ENCODE measurements around the gene ARHGAP25. TPM values are rescaled to one million over a fixed set of nuclear protein-coding genes. Genes with fewer than 3 reads are reported as not detected.
A peak's percentile ranks its signal among the peaks of the same experiment; 100 is the strongest.

The ARHGAP25 gene
- total RNA-seq, 1 experiment from 2014 or later: not detected

DNA sequence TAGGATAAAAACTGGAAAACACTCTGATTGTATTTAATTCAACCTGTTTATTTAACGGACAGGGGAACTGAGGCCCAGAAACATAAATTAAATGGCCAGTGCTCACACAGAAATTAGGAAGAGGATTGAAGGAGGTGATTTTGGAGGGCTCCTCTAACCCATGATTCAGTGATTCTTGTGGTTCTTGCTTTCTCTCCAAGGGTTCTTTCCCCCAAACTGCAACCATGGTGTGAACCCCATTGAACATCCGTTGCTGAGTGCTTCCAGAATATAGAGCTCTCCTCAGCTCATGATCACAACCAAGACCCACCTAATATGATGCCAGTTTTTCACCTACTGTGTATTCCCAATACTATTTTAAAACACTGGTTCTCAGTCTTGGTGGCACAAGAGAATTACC, 95.1 kb downstream of the ARHGAP25 start:
- DNase-seq (ENCODE audit: low read depth): no peak

DNA sequence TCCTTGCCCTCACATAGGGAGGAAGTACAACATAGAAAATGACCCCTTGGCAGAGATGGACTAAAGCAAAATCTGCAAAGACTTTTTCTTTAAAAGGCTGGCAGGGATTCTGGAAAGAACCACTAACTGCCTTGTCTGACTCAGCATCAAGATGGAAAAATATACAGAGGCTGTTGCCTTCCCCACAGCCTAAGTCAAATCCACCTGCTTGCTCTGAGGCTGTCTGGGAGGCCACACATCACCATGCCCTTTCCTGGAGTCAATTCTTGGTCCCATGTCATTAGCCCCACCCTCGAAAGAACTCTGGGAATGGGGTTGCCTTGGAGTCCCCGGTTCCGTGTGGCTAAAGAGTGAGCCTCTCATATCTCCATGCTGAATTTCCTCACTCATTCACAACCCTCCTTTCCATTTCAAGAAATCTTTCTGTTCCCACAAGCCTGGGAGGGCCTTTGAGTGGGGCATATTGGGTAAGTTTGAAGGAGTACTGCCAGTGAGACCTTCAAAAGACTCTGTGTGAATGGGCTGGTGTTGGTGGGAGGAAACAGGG, 97.1 kb downstream of the ARHGAP25 start:
- DNase-seq (ENCODE audit: low read depth): peak; percentile 73

DNA sequence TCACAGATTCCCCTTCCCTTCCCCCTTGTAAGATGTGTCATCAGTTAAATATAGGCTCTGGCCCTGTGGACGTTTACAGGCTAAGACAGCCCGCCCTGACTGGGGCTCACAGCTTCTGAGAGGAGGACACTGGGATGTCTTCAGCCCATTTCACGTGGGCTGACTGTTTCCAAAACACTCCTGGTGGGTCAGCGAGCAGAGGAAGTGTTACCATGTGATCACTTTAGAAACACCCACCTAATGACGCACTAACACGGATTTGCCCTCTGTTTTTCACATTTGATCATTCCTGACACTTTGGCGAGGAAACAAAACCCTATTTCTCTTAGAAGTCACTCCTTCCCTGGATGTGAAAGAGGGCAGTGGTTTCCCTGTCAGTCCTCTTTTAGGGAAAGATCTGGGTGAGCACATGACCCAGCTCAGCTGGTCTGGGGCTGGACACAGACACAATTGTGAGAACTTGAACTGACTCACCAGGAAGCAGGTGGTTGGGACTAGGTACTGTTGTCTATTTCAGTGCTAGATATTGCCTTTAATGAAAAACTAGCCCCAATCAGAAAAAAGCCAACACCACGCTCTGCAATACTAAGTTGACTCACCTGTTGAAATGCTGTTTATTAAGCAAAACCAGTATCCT, 97.7 kb downstream of the ARHGAP25 start:
- DNase-seq (ENCODE audit: low read depth): peak; percentile 92

DNA sequence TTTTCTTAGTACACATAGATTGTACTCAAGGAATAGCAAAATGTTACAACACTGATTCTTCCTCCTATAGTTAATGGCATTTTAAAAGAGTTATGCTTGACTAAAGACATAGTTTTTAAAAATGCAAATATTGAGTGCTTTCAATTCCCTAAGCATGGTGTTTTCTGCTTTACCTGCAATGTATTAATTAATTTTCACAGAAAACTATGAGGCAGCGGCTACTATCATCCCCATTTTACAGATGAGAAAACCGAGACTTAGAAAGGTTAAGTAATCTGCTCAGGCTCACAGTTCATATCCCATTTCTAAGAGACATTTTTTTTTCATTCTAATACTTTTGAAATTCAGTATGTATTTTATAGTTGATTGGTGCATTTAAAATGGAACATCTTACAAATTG, 98.6 kb downstream of the ARHGAP25 start:
- no peak for DNase-seq (ENCODE audit: low read depth)

DNA sequence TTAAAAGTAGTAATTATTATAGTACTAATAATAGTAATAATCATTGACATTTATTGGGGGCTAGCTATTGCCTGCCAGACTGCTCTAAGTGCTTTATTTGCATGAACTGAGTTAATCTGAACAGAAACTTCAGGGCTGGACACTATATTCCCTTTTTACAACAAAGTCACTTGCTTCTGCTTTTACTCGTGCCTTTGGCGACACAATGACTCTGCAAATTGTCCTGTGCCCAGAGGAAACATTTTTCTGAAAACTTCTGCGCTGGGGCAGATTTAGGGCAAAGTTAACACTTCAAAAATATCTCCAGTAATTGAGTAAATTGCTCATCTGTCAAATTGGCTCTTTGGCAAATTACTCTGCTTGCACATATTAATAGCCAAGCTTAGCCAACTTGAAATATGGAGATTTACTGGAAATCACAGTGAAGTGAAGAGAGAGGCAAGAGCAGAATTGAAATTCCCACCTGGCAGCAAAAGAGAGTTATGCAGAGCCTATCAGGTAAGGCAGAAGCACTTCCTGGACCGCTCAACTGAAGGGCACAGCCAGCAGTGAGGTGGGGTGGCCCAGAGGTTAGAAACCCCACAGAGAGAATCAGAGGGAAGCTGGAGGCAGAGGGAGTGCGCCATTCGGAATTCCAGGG, 100.2 kb downstream of the ARHGAP25 start:
- no peak for DNase-seq (ENCODE audit: low read depth)

DNA sequence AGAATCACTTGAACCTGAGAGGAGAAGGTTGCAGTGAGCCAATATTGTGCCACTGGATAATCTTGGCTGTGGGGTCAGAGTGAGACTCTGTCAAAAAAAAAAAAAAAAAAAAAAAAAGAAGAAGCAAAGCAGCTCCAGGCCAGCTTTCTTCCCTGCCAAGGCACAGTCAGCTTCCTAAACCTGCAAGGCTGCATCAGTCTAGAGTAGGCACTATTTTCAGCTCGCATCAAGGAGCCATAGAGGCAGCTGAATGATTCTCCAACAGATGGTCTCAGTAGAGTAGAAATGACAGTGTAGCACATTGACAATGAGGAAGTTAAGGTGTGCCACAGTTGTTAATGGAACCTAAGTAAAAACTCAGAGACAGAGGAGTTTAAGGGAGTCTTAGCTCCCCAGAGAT, 101.0 kb downstream of the ARHGAP25 start:
- no peak for DNase-seq (ENCODE audit: low read depth)

DNA sequence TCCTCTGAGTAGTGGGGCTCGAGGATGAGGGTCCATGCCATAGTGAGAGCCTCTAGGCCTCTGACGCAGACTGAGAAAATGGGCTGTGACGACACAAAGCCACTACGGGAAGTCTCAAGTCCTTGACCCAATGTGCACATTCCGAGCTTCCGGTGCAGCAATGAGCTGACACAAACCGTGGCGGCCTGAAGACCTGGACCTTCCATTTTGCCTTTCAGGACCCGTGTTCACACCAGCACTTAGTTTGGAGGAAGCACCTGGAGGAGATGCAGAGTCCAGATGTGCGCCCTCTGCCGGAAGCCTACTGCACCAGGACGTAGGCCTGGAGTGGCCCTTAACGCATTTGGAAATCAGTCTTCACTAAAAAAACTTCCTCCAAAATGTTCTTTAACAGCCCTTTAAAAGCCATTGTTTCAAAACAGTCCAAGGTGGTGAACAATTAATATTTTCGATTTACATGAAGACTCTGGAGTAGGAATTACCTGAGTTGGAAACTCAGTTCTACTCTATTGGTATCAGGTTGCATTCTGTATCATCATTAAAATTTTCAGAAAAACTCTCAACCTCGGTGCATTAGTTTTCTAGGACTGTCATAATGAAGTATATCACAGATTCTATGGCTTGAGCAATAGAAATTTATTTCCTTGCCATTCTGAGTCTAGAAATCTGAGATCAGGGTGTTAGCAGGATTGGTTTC, 102.7 kb downstream of the ARHGAP25 start:
- DNase-seq (ENCODE audit: low read depth): peak; percentile 30

DNA sequence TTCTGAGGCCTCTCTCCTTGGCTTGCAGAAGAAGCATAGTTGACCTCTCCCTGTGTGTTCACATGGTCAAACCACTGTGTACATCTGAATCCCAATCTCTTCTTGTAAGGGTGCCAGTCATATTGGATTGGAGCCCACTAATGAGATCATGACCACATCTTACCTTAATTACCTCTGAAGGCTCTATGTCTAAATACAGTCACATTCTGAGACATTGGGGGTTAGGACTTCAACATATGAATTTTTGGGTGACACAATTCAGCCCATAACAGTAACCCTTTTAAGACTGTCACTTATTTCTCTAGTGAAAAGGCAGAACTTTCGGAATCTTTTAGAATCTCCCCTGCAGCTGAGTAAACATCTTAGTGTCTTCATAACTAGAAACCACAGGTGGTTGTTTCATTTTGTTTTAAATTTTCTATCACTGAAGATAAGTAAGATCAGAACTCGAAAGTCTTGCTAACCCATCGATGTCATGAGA, 103.3 kb downstream of the ARHGAP25 start:
- DNase-seq (ENCODE audit: low read depth): no peak

DNA sequence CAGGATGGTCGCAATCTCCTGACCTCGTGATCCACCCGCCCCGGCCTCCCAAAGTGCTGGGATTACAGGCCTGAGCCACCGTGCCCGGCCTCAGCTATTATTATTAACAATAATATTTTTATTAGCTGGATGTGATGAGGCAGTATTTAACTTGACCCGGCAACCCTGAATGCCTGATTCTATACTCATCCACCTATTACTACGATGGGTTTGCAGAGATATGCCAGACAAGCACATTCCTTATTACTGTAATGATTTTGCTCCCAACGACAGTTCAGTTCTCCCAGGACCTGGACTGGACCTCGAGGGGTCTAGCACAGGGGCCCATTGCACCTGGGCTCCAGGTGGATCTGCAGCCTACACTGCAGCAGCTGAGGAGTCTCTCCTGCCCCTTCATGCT, 104.0 kb downstream of the ARHGAP25 start:
- DNase-seq (ENCODE audit: low read depth): no peak

DNA sequence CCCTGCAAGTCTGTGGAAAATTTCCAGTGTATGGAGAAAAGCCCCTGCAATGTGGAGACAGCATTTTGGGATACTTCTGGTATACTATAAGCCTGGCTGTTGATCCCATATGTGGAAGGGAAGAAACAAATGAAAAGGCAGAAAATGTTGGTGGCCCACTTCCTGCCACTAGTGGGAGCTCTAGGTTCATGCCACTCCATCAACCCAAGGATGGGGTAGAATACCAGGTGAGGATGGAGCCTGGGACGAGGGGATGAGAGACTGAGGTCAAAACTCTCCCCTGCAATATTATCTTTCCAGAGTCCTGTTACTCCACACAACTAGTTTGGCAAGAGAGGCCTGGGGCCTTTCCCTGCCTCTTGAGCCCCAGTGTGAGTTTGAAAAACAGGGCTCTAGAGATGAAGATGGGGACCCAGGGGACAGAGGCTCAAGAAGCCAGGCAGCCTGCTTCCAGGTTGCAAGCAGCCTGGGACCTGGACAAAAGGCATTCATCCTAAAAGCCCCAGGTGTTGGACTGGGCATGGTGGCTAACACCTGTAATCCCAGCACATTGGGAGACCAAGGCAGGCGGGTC, 104.7 kb downstream of the ARHGAP25 start:
- DNase-seq (ENCODE audit: low read depth): peak; percentile 41

DNA sequence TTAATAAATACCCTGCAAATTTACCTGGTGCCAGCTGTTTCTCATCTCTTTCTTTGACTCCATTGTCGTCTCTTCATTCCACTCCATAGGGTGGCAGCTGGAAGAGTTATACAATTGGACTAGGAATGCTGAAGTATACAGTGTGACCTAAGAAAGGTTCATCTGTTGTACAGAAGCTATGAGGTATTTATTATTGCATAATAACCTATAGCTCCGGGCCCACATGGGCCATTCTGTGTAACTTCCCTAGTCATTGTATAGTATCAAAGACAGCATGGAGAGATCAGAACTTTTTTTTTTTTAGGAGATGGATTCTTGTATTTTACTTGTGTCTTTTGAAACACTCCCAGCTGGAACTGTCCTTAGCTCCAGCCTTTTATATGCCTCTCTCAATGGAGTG, 110.4 kb downstream of the ARHGAP25 start:
- DNase-seq (ENCODE audit: low read depth): no peak

DNA sequence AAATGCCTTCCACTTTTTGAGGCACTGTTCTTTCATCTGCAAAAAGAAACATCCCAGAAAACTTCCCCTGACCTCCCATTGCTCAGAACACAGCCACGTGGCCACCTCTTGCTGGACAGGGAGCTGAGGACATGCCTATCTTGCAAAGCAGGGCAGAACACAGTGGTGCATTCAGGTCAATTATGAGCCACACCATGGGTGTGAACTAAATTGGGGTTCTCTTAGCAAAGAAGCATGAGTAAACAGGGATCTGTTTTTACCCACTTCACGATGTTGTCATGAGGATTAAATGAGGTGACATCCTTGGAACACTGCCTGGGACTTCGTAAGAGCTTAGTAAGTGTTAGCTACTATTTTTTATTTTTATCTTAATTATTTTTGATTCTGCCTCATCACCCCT, 111.5 kb downstream of the ARHGAP25 start:
- no peak for DNase-seq (ENCODE audit: low read depth)

DNA sequence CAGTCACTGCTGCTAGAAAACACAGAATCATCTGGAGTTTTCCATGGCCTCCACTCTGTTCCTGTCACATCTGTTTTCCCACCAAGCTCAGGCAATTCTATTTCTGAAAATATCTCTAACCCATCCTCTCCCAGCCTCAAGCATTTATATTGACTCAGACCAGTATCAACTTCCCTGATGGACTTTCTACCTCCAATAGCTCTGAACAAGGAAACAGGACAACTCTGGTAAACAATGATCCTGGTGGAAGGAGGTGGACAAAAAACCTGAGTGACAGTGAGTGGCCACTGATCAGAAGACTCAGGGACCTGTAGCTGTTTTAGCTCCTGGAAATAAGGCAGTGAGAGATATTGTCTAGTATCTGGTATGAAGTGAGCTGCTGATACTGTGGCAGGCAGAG, 113.1 kb downstream of the ARHGAP25 start:
- no peak for DNase-seq (ENCODE audit: low read depth)

DNA sequence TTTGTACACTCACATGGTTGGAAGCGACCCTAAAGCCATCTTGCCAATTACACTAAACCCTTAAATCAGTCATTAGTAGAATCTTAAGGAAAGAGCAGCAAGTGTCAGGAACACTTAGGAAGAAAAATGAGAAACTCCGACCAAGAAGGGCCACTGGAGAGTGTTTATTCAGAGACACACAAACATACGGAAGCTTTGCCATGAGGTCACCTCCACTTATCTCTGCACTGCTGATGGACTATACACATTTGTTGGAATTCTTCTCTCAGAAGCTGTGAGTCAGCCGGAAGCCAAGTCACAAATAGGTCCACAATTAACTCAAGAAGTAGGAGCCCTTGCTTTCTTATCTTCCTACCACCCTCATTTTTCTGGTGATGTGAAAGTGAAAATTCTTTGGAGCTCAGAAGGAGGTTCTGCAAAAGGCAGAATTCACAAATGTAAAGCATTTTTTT, 115.0 kb downstream of the ARHGAP25 start:
- DNase-seq (ENCODE audit: low read depth): peak; percentile 80

DNA sequence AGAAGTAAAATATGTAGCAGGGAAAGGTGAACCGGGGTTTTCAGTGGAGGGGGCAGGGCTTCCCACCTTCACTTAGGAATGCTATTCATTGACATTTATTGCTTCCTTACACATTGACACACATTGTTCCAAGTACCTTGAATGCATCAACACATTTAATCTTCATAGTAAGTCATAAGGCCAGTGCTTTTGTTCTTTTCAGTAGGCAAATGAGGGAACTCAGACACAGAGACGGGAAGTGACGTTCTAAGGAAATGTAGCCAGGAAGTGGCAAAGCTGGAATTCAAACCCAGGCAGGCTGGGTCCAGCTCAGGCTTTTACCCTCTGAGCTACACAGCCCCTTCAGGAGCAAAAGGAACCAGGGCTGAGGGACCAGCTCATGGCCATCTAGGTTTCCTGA, 115.9 kb downstream of the ARHGAP25 start:
- DNase-seq (ENCODE audit: low read depth): no peak

DNA sequence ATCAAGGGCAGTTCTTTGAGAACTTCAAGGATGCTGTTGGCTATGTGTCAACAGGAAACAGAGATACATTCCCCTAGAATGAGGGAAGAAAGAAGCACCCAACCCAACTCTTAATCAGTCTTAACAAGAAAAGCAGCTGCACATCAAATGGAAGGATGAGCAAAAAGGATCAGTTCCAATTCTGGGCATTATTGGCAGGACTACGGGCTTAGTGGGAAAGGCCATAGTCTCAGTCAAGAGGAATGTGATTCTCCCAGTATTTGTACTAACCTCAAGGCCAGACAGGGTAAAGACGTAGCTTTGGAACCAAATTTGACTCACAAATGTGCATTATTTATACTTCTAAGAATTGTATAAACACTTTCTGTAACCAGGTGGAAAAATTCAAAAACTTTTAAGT, 118.4 kb downstream of the ARHGAP25 start:
- DNase-seq (ENCODE audit: low read depth): peak; percentile 16

DNA sequence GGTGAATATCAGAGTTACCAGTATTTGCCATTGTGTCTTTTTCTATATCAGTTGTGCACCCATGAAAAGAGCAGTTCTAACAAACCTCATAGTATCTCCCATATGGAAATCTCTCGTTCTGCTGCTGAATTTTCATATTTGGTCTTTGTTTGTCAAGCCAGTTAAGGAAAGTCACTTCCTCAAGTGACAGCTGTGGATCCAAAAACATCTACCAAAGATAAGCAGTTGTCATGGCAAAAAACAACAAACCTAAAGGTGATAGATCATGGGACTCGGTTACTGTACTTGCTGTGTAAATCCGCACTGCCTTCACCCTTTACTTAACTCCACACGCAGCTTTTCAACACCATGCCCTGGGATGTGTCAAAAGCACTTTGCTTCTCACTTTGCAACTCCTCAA, 119.3 kb downstream of the ARHGAP25 start:
- no peak for DNase-seq (ENCODE audit: low read depth)

DNA sequence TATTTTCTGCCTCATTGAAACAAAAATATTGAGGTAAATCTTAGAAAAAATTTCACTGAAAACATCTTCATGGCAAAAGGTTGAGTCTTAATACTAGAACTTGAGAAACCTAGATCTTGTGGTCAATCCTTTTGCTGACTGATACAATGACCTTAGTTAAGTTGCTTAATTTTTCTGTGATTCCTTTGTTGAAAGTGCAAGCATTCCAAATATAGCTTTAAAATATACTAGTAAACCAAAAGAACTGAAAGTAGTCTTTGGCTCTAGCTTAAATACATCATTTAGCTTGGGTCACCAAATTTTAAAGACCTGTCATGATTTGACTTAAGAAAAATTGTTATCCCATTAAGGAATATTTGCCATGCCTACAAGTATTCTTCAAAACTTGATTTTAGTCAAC, 119.9 kb downstream of the ARHGAP25 start:
- DNase-seq (ENCODE audit: low read depth): no peak

DNA sequence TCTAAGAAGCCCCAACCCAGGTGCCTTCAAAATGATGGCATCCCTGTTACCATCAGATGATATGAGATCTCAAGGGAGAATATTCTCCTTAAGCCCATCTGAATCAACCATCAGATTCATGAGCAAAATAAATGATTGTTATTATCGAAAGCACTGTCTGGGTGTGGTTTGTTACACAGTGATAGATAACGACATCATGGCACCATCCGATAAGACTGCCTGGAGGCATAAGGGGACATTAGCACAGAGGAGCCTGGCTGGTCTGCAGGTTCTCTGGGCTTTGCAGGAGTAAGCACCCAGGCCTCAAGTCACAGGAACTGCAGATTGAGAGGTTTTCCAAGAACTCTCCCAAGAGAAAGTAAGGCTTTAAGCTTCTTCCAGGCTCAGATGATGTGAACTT, 120.9 kb downstream of the ARHGAP25 start:
- DNase-seq (ENCODE audit: low read depth): no peak

DNA sequence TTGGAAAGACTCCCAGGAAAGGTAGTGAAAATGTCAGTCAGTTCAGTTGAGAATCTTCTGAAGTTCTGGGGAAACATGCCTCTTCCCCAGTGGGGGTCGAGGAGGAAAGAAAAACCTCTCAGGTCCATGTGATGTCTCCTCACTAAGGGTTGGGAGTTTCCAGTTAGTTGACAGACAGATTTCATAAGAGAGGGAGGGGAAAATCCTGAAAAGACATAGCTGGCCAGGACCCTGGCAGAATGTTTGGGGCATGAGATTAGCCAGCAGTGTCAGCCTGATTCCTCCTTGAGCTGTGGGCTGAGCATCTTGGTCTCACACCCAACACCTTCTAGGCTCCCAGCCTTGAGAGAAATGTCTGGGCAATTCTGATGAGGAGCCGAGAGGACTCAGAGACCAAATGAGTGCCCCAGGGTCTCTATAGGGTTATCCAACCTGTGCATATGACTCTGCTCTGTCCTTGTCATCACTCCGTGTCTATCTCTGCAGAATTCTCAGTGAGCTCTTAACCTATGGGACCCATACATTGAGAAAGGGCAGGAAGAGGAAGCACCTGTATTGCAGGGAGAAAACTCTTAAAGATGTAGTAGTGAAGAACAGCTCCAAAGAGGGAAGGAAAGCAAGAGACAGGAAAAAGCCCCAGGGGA, 122.7 kb downstream of the ARHGAP25 start:
- no peak for DNase-seq (ENCODE audit: low read depth)

DNA sequence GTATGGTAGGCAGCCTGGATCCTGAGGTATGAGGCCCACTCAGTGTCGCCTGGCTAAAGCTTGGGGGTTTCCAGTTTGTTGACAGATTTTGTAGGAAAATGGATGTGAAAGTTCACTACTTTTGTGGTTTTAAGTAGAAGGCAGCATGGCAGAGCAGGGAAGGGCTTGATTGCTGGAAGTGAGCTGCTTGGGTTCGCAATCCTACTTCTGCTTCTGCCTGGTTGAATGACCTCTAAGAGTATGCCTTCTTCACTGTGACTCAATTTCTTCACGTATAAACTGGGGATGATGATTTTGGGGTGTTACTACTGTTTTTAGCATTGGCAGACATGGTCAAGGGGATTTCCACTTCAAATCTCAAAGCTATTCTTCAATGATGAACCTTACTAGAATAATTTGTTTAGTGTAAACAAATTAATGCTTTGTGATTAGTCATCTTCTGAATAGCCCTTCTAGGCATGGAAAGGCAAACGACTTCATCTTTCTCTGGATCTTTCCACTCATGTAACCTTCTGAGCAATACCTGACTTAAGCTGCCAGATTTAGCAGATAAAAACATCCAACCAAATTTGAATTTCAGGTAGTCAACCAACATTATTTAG, 123.3 kb downstream of the ARHGAP25 start:
- DNase-seq (ENCODE audit: low read depth): no peak
